HG02885 (cell line): ENCODE measurements around the gene THEM4.

ENCODE experiments used
- ATAC-seq: cut with Tn5 transposase; IDR thresholded peaks from one replicate; pipeline ENCODE4 v1.9.1; 2021; ENCODE audit warnings: mild to moderate bottlenecking; ENCODE audit not compliant: unreplicated experiment, poor library complexity

Gene THEM4

DNA sequence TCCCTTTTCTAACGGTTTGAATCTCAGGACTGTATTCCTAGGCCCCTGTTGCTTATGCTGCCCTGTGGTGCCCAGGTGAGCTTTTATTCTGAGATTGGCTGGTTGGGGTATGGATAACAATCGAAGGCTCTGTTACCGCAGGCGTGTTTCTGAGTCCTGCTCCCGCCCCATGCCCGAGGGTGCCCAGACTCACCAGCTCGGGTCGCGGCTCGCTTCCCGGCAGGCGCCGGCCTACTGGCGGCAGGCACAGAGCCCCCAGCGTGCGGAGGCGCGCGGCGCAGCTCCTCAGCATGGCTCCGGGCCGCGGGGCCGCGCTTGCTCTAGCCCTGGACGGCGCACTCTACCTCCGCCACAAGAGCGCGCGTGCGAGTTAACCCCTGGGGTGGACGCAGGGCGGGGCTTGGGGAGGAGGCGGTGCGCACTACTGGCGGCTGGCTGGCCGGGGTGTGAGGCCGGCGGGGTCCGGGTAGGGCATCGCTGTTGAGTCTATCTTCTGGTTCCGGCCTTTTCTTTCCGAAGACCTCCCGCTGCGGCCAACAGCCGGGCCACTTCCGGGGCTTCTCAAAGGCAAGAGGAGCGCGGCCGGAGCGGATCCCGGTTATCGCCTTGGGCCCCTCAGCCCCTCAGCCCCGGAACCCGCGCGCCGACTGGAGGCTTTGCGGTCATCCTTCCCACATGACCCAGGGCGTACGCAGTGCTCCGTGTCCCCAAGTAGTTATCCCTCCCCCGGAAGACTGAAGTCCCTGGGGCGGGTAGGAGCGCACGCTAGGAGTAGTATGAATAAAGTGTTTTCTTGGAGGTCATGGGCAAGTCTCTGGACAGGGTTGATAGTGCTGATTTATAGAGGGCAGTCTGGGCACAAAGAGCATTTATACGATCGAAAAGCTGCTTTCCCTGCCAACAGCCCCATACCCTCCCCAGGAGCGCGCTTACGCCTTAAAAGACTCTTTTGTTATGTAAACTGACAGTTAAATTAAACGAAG, at the start of gene THEM4:
Gene THEM4 (minus strand): TSS at position 345 of the 983 bp plus-strand sequence. CDS start 53 bp downstream, at position 292.
- peak; percentile 99 for ATAC-seq

GRCh38 chr1:151958959-151959358, 49.6 kb upstream of the THEM4 start:
- ATAC-seq = no peak

GRCh38 chr1:151956957-151957497, 47.7 kb upstream of the THEM4 start:
- ATAC-seq = no peak

DNA sequence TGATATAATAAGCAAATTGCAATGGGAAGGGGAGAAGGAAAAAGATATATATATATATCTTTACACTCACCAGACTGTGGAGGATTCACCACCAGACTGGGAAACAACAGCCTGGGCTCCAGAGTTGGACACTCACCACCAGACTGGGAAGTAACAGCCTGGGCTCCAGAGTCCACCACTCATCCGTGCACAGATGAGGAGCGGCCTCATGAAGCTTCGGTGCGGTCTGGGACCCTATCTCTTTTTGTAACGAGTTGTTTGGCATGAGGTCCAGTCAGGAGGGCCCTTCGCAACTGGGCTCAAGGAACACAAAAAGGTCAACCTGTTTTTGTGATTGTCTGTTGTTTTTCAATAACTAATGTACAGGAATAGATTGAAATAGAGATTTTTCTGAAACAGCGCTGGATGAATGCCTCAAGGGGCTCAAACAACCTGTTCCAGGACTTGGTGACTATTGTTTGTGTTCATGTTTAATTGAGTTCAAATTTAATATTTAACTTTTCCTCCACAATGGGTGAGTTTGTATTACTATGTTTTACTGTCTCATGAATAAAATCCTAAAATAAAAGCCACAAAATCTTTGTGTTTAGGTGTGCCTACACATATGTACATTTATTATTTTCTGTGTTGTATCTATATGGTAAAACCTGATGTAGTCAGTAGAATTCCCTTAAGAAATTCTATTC, 44.2 kb upstream of the THEM4 start:
- ATAC-seq = no peak

DNA sequence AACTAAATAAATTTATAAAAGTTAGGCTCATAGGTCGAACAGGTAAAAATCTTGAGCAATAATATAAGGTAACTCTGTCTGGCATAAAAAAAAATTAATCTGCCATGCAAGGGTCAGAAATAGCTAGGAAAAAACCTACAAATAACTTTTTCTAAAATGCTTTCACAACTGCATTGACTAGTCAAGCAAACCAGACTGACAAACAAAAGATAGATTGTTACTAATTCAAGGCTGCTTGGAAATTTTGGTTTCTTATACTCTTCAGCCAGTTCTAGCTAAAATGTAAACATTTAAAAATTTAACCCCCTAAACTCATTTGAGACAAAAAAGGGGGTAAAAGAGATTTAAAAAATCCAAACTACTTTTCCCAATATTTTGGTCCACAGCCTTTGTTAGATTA, 43.5 kb upstream of the THEM4 start:
- no peak for ATAC-seq

DNA sequence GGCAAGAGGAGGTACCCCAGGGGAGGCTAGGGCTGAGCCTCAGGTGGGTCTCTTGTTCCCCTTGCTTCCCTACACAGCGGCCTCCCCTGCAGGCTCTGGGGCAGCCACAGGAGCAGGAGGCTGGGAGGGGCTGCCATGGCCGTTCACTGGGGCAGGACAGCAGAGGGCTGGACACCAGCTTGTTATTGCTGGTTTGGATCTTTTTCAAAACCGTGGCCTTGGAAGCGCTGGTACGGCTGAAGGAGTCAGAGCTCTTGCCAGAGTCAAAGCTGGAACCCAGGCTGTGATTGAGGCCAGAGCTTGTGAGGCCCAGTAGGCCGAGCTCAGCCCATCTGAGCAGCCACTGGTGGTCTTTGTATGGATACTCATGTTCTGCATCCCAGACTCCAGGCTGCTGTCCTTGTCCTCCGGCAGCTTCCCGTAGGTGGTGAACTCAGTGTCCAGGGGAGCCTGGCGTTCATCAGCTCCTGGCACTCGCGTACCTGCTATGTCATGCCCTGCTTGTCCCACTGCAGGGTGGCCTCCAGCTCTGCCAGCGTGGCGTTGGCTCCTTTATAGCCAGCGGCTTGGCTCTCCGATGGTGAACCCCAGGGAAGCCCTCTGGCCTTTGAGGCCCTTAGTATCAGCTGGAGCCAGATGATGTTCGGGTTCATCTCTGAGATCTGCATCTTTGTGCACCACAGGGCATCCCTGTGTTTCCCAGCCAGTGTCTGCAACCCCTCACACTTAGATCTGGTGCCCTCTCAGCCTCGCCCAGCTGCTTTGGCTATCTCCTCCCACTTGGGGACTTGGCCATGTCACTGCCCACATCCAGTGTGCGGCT, 40.3 kb upstream of the THEM4 start:
- ATAC-seq = no peak

DNA sequence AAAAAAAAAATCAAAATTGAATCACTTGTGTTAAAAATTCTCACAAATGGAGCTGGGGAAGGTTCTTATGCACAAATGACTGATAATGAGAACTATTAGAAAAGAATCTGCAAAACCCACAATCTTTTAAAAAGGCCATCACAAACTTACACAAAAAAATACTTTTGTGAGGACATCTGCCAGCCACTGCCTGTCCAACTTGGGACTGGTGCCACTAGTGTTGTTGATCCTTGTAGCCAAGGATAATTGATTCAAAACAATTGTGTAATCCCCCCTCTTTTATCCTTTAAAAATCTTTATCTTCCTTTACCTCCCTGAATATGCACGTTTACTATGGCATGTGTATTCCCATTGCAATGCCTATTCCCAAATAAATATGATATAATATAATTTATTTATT, 39.2 kb upstream of the THEM4 start:
- ATAC-seq = no peak

GRCh38 chr1:151947140-151947539, 37.8 kb upstream of the THEM4 start:
- no peak for ATAC-seq

GRCh38 chr1:151945725-151946722, 36.7 kb upstream of the THEM4 start:
- ATAC-seq = no peak

DNA sequence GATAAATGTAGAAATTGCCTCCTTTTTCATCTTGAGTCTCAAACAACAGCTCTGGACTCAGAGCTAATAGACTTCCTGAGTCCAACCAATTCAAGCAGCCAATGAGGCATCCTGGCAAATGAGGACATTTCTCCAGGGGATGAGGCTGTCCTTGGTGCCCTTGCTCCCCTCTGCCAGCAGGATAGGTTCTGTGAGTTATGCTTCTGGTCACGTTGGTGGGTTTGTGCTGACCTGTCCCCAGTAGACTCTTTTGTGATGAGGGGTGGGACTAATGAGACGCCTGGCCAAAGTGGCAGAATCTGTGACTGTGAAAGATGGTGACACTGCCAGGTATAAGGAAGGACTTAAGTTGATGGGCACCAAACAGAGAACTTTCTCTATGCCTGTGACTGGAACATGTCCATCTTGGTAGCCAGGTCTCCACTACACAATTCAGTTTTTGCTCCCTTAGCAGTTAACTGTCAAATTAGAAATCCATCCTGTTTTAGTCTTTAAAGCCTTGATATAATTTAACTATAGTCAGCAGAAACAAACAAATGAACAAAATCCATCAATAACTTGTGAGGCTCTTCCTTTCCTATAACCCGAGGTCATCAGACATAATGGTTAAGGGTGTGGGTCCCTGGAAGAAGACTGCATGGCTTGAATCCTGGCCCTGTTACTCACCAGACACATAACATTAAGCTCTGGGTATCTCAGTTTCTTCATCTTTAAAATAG, 35.7 kb upstream of the THEM4 start:
- no peak for ATAC-seq

DNA sequence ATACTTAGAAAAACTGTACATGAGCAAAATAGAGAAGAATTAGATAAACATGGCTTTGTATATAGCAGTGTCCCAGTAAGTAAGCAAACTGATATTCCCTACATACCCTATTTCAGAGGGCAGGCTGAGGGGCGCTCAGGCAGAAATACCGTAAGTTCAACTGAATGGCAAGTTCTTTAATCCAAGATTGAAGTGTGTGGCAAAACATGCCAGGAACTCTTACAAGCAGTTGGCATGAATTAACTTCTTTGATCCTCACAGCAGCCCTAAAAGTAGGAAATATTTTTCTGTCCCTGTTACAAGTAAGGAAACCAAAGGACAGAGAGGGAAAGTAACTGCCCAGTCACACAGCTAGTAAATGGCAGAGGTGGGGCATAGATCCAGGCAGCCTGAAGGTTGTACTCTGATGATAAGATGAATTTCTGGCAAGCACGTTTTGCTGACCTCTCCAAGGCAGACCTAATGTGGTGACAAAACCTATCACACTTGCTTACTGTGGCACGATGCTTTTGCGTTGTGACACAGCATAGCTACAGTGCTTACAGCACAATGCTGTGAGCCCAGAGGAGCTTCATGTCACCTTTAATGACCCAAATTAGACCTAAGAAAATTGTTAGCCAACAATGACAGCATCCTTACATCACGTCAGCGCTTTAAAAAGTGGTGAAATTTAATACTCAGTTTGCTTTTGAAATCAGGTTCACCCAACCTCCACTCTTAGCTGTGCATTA, 35.0 kb upstream of the THEM4 start:
- no peak for ATAC-seq

DNA sequence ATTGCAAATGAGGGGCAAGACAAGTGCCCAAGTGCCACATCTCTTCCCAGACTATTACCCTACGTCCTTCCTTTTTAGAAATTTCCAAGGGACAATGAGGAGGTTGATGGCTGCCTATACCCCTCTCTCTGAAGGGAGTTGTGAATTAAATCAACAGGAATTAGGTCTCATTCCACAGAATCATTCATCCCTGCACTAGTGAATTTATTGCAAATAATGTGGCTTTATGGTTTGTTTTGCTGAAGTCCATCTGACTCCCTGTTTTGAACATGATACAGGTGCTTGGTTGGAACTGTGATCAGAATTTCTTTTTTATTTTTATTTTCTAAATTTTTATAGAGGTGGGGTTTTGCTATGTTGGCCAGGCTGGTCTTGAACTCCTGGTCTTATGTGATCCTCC, 34.3 kb upstream of the THEM4 start:
- no peak for ATAC-seq

DNA sequence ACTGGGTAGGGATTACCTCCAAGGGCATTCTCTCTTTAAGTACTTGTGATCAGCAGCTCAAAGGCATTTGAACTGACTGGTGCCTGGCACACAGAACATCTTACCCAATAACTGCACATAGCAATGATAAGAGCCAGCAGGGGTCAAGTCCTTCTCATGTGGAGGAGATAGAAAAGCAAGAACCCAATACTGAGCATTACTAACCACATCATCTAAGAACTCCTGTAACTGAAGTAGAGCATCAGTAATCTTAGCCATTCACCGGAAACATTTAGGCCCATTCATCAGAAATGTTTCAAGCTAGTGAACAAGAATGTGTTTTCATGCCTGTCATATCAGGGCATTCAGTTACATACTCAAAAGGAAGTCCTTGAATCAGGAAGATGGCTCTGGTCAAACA, 33.6 kb upstream of the THEM4 start:
- no peak for ATAC-seq

- ATAC-seq = no peak
Observed at GRCh38 chr1:151940541-151940940, 31.2 kb upstream of the THEM4 start.

DNA sequence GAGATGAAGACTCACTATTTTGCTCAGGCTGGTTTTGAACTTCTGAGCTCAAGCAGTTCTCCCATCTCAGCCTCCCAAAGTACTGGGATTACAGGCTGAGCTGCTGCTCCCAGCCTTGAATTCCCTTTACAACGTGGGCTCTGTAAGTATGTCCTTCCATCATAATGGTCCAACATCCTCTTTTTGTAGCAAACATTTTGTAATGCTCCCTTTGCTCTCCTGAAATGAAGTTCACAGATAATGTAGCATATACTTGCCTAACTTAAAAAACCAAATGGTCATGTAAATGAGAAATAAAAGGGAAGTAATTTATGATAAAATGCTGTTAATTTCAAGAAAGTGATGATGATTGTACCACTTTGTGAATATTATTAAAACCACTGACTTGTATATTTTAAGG, 30.5 kb upstream of the THEM4 start:
- ATAC-seq = no peak

- no peak for ATAC-seq
Observed at GRCh38 chr1:151939141-151939540, 29.8 kb upstream of the THEM4 start.

GRCh38 chr1:151936653-151937052, 27.3 kb upstream of the THEM4 start:
- no peak for ATAC-seq
